GM12875 (cell line): ENCODE results near the gene PACSIN3.

Experiments
- H3K4me3 ChIP-seq: one replicate; pipeline ENCODE4 v1.5.1; 2011; ENCODE audit warnings: low read depth, low read length, control low read depth
- CTCF ChIP-seq: IDR thresholded peaks from 2 replicates; pipeline ENCODE4 v1.5.1; 2011; ENCODE audit warnings: low read depth, mild to moderate bottlenecking, control low read depth, inconsistent platforms, low read length, moderate library complexity, borderline replicate concordance; ENCODE audit not compliant: insufficient read depth

The PACSIN3 gene

GRCh38 chr11:47225552-47226400 lies 39.5 kb upstream of the PACSIN3 start:
- no peak overlapping the region for H3K4me3 ChIP-seq
- no peak for TF ChIP-seq CTCF

GRCh38 chr11:47222696-47223095 lies 36.5 kb upstream of the PACSIN3 start:
- no peak for TF ChIP-seq CTCF
- H3K4me3 ChIP-seq: no peak overlapping the region

- no peak for TF ChIP-seq CTCF
- H3K4me3 ChIP-seq: no peak overlapping the region
Measured at GRCh38 chr11:47220401-47220821, 34.2 kb upstream of the PACSIN3 start.

GRCh38 chr11:47216121-47216798 lies 30.0 kb upstream of the PACSIN3 start:
- no peak for TF ChIP-seq CTCF

GRCh38 chr11:47215366-47215910 lies 29.2 kb upstream of the PACSIN3 start:
- TF ChIP-seq CTCF: no peak
- H3K4me3 ChIP-seq: peak overlapping the region; percentile 58

More at GRCh38 chr11:47216121-47216798, 30.0 kb upstream of the PACSIN3 start:
- H3K4me3 ChIP-seq: peak overlapping the region; percentile 58

- peak overlapping the region; percentile 58 for H3K4me3 ChIP-seq
- TF ChIP-seq CTCF: no peak
Measured at GRCh38 chr11:47213950-47214565, 27.8 kb upstream of the PACSIN3 start.
